EL (cell line): ENCODE data around the gene OSBP.

ENCODE experiments used
- DNase-seq: peaks from one replicate; pipeline ENCODE4 v3.0.0-alpha.2; 2016

The OSBP gene

GRCh38 chr11:59615637-59616395 lies at the start of gene OSBP:
OSBP (minus strand) TSS chr11:59615774; CDS start chr11:59615664, 110 bp downstream.
- peak; percentile 100 for DNase-seq

- no peak for DNase-seq
Observed at GRCh38 chr11:59660621-59661020, 45.0 kb upstream of the OSBP start.

GRCh38 chr11:59659981-59660380 lies 44.4 kb upstream of the OSBP start:
- peak; percentile 14 for DNase-seq

GRCh38 chr11:59658036-59658435 lies 42.5 kb upstream of the OSBP start:
- no peak for DNase-seq

GRCh38 chr11:59654893-59655292 lies 39.3 kb upstream of the OSBP start:
- DNase-seq = no peak

- DNase-seq = no peak
Observed at GRCh38 chr11:59647245-59647980, 31.8 kb upstream of the OSBP start.

- no peak for DNase-seq
Observed at GRCh38 chr11:59644528-59644927, 29.0 kb upstream of the OSBP start.

- no peak for DNase-seq
Observed at GRCh38 chr11:59643390-59643789, 27.8 kb upstream of the OSBP start.

GRCh38 chr11:59641156-59641555 lies 25.6 kb upstream of the OSBP start:
- DNase-seq = peak; percentile 21

- no peak for DNase-seq
Observed at GRCh38 chr11:59630493-59630892, 14.9 kb upstream of the OSBP start.

GRCh38 chr11:59629996-59630395 lies 14.4 kb upstream of the OSBP start:
- no peak for DNase-seq

GRCh38 chr11:59626969-59627368 lies 11.4 kb upstream of the OSBP start:
- peak; percentile 11 for DNase-seq

- no peak for DNase-seq
Observed at GRCh38 chr11:59625703-59626102, 10.1 kb upstream of the OSBP start.

- DNase-seq = no peak
Observed at GRCh38 chr11:59617876-59618275, 2.3 kb upstream of the OSBP start.

- no peak for DNase-seq
Observed at GRCh38 chr11:59616396-59616982, 915 bp upstream of the OSBP start.

GRCh38 chr11:59615120-59615636 lies 396 bp downstream of the OSBP start:
- DNase-seq = peak; percentile 12

GRCh38 chr11:59614277-59615119 lies 1.1 kb downstream of the OSBP start:
- DNase-seq = peak; percentile 8

GRCh38 chr11:59611570-59612565 lies 3.7 kb downstream of the OSBP start:
- DNase-seq = no peak

- no peak for DNase-seq
Observed at GRCh38 chr11:59610289-59610688, 5.3 kb downstream of the OSBP start.

GRCh38 chr11:59607703-59608454 lies 7.7 kb downstream of the OSBP start:
- DNase-seq = no peak

- no peak for DNase-seq
Observed at GRCh38 chr11:59602432-59602831, 13.1 kb downstream of the OSBP start.
